HepG2 (cell line): ENCODE results near the gene SPRYD3. TPM values are rescaled to one million over a fixed set of nuclear protein-coding genes. Genes with fewer than 3 reads are reported as not detected.
A peak's percentile ranks its signal among the peaks of the same experiment; 100 is the strongest.

Experiments
- ARID4A ChIP-seq: sonication (generic); formaldehyde crosslinking; IDR thresholded peaks from 2 replicates; pipeline ENCODE4 v1.5.0; 2020; ENCODE audit warnings: mild to moderate bottlenecking, missing genetic modification reagents, borderline replicate concordance
- CBFB ChIP-seq: sonication (generic); formaldehyde crosslinking; IDR thresholded peaks from 2 replicates; pipeline ENCODE4 v1.4.0; 2020; ENCODE audit warnings: missing genetic modification reagents
- FOXP1 ChIP-seq, 2 experiments: fragments of 450-650 bp in 1 of 2; IDR thresholded peaks; 2 replicates each; pipeline ENCODE4 v1.6.1; 2017 to 2018; ENCODE audit warnings: antibody characterized with exemption in 1 of 2
- LBX2 ChIP-seq: sonication (generic); formaldehyde crosslinking; IDR thresholded peaks from 2 replicates; pipeline ENCODE4 v1.5.0; 2020; ENCODE audit warnings: missing genetic modification reagents, mild to moderate bottlenecking, borderline replicate concordance
- MZF1 ChIP-seq: sonication (generic); formaldehyde crosslinking; IDR thresholded peaks from 2 replicates; pipeline ENCODE4 v1.8.1; 2023; ENCODE audit warnings: mild to moderate bottlenecking, missing genetic modification reagents, borderline replicate concordance
- RAD21 ChIP-seq: fragments of 450-650 bp; formaldehyde crosslinking; IDR thresholded peaks from 2 replicates; pipeline ENCODE4 v1.5.0; 2020; ENCODE audit warnings: mild to moderate bottlenecking
- RNF2 ChIP-seq: fragments of 450-650 bp; conservative IDR thresholded peaks from 2 replicates; pipeline ENCODE4 v1.6.1; 2016; ENCODE audit warnings: low read depth
- SIN3B ChIP-seq: fragments of 150-350 bp; IDR thresholded peaks from 2 replicates; pipeline ENCODE4 v1.6.1; 2014; ENCODE audit warnings: low read length
- SMC3 ChIP-seq: IDR thresholded peaks from 2 replicates; pipeline ENCODE4 v1.6.1; 2011; ENCODE audit warnings: low read length, improper control_type of control experiment
- SRF ChIP-seq: IDR thresholded peaks from 2 replicates; pipeline ENCODE4 v1.6.1; 2011; ENCODE audit warnings: mild to moderate bottlenecking, low read depth, low read length, moderate library complexity
- ZNF12 ChIP-seq: sonication (generic); formaldehyde crosslinking; IDR thresholded peaks from 2 replicates; pipeline ENCODE4 v1.5.0; 2020; ENCODE audit warnings: missing genetic modification reagents
- polyA plus RNA-seq, 8 experiments: library from polyadenylated mRNA; depleted of rRNA in 3 of 8; stranded (reverse) in 7 of 8; unstranded in 1 of 8; fragments of >200 nt; fragmentation: Illumina TruSeq in 4 of 8; extraction: Trizol in 4 of 8; gene quantifications; 2 replicates each; pipeline versions ENCODE4 v1.2.1 to v1.2.3, GENCODE V29; 2011 to 2016; ENCODE audit warnings: low read depth in 4 of 8, missing spikeins in 1 of 8, mixed read lengths in 1 of 8; ENCODE audit not compliant: insufficient read depth in 1 of 8
- total RNA-seq, 5 experiments: library from RNA; depleted of rRNA; stranded (reverse); fragments of >200 nt; fragmentation: Illumina TruSeq; extraction: Trizol; gene quantifications; 2 replicates each; pipeline ENCODE4 v1.2.3, GENCODE V29; 2016; ENCODE audit warnings: low read depth in 1 of 5
- TF ChIP-seq, protein P1 (sequence below): sonication (generic); formaldehyde crosslinking; IDR thresholded peaks from 2 replicates; pipeline ENCODE4 v1.8.0; 2022; ENCODE audit warnings: missing genetic modification reagents, mild to moderate bottlenecking, borderline replicate concordance
- TF ChIP-seq, protein P2 (sequence below): sonication (generic); formaldehyde crosslinking; IDR thresholded peaks from 2 replicates; pipeline ENCODE4 v1.4.0; 2020; ENCODE audit warnings: missing genetic modification reagents, borderline replicate concordance

The SPRYD3 gene
- total and polyA plus RNA-seq, 2 of the 13 experiments (the other 11 are each of a cell fraction or from before 2014, with no cell fraction given) = 9.0 to 9.2 TPM

- peak; percentile 45 for TF ChIP-seq ARID4A (CRISPR knock-in tag)
- peak; percentile 74 for TF ChIP-seq SMC3
- peak; percentile 95 for TF ChIP-seq RAD21
- TF ChIP-seq, protein P1, sequence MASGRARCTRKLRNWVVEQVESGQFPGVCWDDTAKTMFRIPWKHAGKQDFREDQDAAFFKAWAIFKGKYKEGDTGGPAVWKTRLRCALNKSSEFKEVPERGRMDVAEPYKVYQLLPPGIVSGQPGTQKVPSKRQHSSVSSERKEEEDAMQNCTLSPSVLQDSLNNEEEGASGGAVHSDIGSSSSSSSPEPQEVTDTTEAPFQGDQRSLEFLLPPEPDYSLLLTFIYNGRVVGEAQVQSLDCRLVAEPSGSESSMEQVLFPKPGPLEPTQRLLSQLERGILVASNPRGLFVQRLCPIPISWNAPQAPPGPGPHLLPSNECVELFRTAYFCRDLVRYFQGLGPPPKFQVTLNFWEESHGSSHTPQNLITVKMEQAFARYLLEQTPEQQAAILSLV (CRISPR knock-in tag) = no peak
- TF ChIP-seq SRF = no peak
- no peak for TF ChIP-seq RNF2
- TF ChIP-seq ZNF12 (CRISPR knock-in tag) = no peak
- TF ChIP-seq MZF1 (CRISPR knock-in tag) = no peak
- TF ChIP-seq LBX2 = no peak
- no peak for TF ChIP-seq CBFB
- TF ChIP-seq FOXP1 (IDR thresholded peaks at IDR 0.05) = no peak
- no peak for TF ChIP-seq FOXP1 (CRISPR knock-in tag; IDR thresholded peaks at IDR 0.05)
- no peak for TF ChIP-seq SIN3B
- TF ChIP-seq, protein P2, sequence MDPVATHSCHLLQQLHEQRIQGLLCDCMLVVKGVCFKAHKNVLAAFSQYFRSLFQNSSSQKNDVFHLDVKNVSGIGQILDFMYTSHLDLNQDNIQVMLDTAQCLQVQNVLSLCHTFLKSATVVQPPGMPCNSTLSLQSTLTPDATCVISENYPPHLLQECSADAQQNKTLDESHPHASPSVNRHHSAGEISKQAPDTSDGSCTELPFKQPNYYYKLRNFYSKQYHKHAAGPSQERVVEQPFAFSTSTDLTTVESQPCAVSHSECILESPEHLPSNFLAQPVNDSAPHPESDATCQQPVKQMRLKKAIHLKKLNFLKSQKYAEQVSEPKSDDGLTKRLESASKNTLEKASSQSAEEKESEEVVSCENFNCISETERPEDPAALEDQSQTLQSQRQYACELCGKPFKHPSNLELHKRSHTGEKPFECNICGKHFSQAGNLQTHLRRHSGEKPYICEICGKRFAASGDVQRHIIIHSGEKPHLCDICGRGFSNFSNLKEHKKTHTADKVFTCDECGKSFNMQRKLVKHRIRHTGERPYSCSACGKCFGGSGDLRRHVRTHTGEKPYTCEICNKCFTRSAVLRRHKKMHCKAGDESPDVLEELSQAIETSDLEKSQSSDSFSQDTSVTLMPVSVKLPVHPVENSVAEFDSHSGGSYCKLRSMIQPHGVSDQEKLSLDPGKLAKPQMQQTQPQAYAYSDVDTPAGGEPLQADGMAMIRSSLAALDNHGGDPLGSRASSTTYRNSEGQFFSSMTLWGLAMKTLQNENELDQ (CRISPR knock-in tag) = no peak
Measured at GRCh38 chr12:53065975-53066931, 12.9 kb downstream of the SPRYD3 start (continued).
